Ovary (tissue), 9 donors: ENCODE data around the gene CNIH2. TPM values are rescaled to one million over a fixed set of nuclear protein-coding genes. Genes with fewer than 3 reads are reported as not detected.
A peak's percentile ranks its signal among the peaks of the same experiment; 100 is the strongest.

Source experiments
- DNase-seq, 5 donors: peaks; one replicate each; pipeline ENCODE4 v3.0.0-alpha.2; 2019 to 2020
- H3K27ac ChIP-seq, 2 donors: fragments of 200-600 bp; one replicate each; pipeline versions ENCODE4 v1.5.1 to v1.8.0; 2019 to 2022
- H3K27me3 ChIP-seq: fragments of 200-600 bp; one replicate; pipeline ENCODE4 v1.8.0; 2022
- H3K36me3 ChIP-seq: fragments of 200-600 bp; sonication (generic); one replicate; pipeline ENCODE4 v1.5.1; 2019
- H3K4me1 ChIP-seq: one replicate; pipeline ENCODE4 v1.8.1; 2013; ENCODE audit warnings: mild to moderate bottlenecking, moderate library complexity; ENCODE audit not compliant: insufficient read depth
- H3K4me3 ChIP-seq: fragments of 200-600 bp; sonication (generic); one replicate; pipeline ENCODE4 v1.5.1; 2017
- H3K9me3 ChIP-seq, 2 donors: fragments of 200-600 bp in 1 of 2; sonication (generic) in 1 of 2; one replicate each; pipeline versions ENCODE4 v1.5.1 to v1.8.1; 2013 to 2019; ENCODE audit warnings: mild to moderate bottlenecking in 1 of 2, moderate library complexity in 1 of 2
- CTCF ChIP-seq, 3 donors: fragments of 450-650 bp in 2 of 3; fragments of 200-600 bp in 1 of 3; IDR thresholded peaks; one replicate each; pipeline versions ENCODE4 v1.5.1 to v1.8.0; 2016 to 2022; ENCODE audit warnings: antibody characterized with exemption in 3 of 3, mild to moderate bottlenecking in 1 of 3
- EP300 ChIP-seq: sonication (generic); formaldehyde crosslinking; IDR thresholded peaks from one replicate; pipeline ENCODE4 v1.6.1; 2017; ENCODE audit warnings: antibody characterized with exemption
- POLR2A ChIP-seq: fragments of 450-650 bp; IDR thresholded peaks from one replicate; pipeline ENCODE4 v1.6.1; 2017; ENCODE audit warnings: antibody characterized with exemption, mild to moderate bottlenecking, moderate library complexity
- WGBS, 3 donors: extraction: QIAGEN DNeasy Blood & Tissue Kit in 1 of 3; methylation state at CpG; one replicate each; pipeline versions ENCODE4 v1.1.5 to v1.1.7; 2013 to 2017; 5-methylcytosine and 5-hydroxymethylcytosine counted together
- intact Hi-C, 4 donors: fragments of 100-400 bp; cut with DNase I; formaldehyde crosslinking; loops; one replicate each; pipeline versions ENCODE4 v1.11.0 to v1.15.1; 2022 to 2023
- polyA plus RNA-seq, 2 donors: library from polyadenylated mRNA; stranded (reverse); fragments of 200-250 nt in 1 of 2; fragments of 350-450 nt in 1 of 2; fragmentation: Illumina TruSeq in 1 of 2; extraction: RNeasy Lipid Tissue Mini Kit (QIAGEN cat#74804) in 1 of 2; gene quantifications; one replicate each; pipeline ENCODE4 v1.2.3, GENCODE V29; 2013 to 2014
- total RNA-seq, 7 donors: library from RNA; depleted of rRNA in 2 of 7; stranded (reverse); fragments of >200 nt in 2 of 7; fragmentation: NEBNext Ultra II Directional in 3 of 7; extraction: Animal tissue kit (Norgen Biotek cat#: 25700) in 3 of 7; gene quantifications; one replicate each; pipeline versions ENCODE4 v1.1.0 to v1.2.4, GENCODE V29; 2016 to 2023
- donor health status: DM: no; HTN: no; CAD: no; lungs with moderate emphysema.
- donor health status: DM: no; HTN: no; CAD: no.
- donor health status: Bipolar disorder and iron deficiency.
- donor health status: DM: yes; HTN: yes; CAD: no.
- donor health status: DM: no; HTN: no; CAD: no.
- donor health status: DM: yes; HTN: yes; CAD: no.

CNIH2 gene
- total and polyA plus RNA-seq, 9 donors, result 0.33 to 2.5 (median 0.65) TPM; not detected in 1

GRCh38 chr11:66282468-66283455, 4.8 kb downstream of the CNIH2 start:
- 13 to 15% (median 13%) methylated on average over 31 to 35 of the region's 35 CpGs for WGBS, 3 donors
- no peaks in the 10 kb centered on the region for H3K9me3 ChIP-seq
- TF ChIP-seq CTCF (IDR thresholded peaks at IDR 0.05), result peak; percentile 97 to 99 (median 99)
- no peak for TF ChIP-seq POLR2A
- H3K4me3 ChIP-seq, result no peak overlapping the region
- no peaks in the 10 kb centered on the region for H3K27me3 ChIP-seq
- intact Hi-C loops, result loop anchor here in 3 of 4 donors (1.0 to 10.0 kb wide), 4 partner anchors 52 to 65 kb away; partner anchors contain the start of gene RIN1 (in 1 of the 3)
- H3K27ac ChIP-seq, result no peak overlapping the region
- peaks cover 6% of the 10 kb centered on the region for H3K4me1 ChIP-seq
- peak; percentile 97 to 100 (median 98) for DNase-seq
- no peaks in the 10 kb centered on the region for H3K36me3 ChIP-seq

DNA sequence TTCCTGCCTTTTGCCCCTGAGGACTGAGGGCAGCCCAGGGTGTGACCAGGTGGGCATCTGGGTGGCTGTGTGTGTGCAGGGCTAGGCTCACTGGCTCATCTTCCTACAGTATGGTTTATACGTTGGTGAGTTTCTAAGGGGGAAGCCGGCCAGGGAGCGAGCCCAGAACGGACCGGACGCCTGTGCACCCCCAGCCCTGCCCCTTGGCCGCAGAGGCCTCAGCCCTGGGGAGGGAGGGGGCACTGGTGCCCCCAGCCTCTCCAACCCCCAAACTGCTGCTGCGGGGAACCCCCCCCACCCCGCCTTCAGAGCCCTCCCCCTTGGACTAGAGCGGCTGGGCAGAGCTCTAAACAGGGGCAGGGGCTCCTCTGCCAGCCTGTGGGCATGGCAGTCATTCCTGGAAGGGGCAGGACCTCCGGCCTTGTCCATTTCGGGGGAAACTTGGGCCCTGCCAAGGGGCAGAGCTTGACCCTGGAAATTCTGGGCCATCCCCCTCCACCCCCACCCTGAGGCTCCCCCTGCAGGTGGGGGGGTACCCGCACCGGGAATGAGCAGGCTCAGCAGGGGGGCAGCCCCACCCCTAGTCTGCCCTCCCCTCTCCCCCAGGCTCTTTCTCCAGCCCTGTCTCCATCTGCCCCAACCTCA, 5.6 kb downstream of the CNIH2 start:
- 77 to 78% (median 78%) methylated on average over 14 of the region's 14 CpGs for WGBS, 3 donors
- no peak overlapping the region for H3K4me3 ChIP-seq
- peak in 2 of 5 donors; percentile 42 to 44 for DNase-seq
- TF ChIP-seq CTCF (IDR thresholded peaks at IDR 0.05) (no peak), POLR2A (no peak), EP300 (no peak)
- H3K36me3 ChIP-seq, result no peaks in the 10 kb centered on the region
- H3K4me1 ChIP-seq, result peaks cover 10% of the 10 kb centered on the region
- intact Hi-C loops, result loop anchor here in 2 of 4 donors (5.0 to 10.0 kb wide), 3 partner anchors 51 to 66 kb away; partner anchors contain the start of gene RIN1 (in 1 of the 2)
- H3K9me3 ChIP-seq, result no peaks in the 10 kb centered on the region
- H3K27me3 ChIP-seq, result no peaks in the 10 kb centered on the region
- no peak overlapping the region for H3K27ac ChIP-seq

GRCh38 chr11:66284526-66285078, 6.6 kb downstream of the CNIH2 start:
- Histone ChIP-seq H3K27me3 (no peaks in the 10 kb centered on the region), H3K36me3 (no peaks in the 10 kb centered on the region), H3K27ac (no peak overlapping the region), H3K4me1 (peaks cover 10% of the 10 kb centered on the region), H3K4me3 (no peak overlapping the region), H3K9me3 (no peaks in the 10 kb centered on the region)
- intact Hi-C loops, result loop anchor here in 2 of 4 donors (5.0 to 10.0 kb wide), 3 partner anchors 50 to 67 kb away; partner anchors contain the start of gene RIN1 (in 1 of the 2)
- peak in 1 of 5 donors; percentile 28 for DNase-seq
- 89 to 95% (median 90%) methylated on average over 16 of the region's 16 CpGs for WGBS, 3 donors
- TF ChIP-seq EP300 (no peak), CTCF (IDR thresholded peaks at IDR 0.05) (no peak), POLR2A (no peak)
